HG03159 (cell line): ENCODE results near the gene KDM6B.
A peak's percentile ranks its signal among the peaks of the same experiment; 100 is the strongest.

Experiments used
- ATAC-seq: cut with Tn5 transposase; IDR thresholded peaks from one replicate; pipeline ENCODE4 v1.9.1; 2021; ENCODE audit warnings: mild to moderate bottlenecking, moderate library complexity; ENCODE audit not compliant: unreplicated experiment

Gene KDM6B

GRCh38 chr17:7818746-7819645, 15.0 kb upstream of the KDM6B start:
- no peak for ATAC-seq

GRCh38 chr17:7820231-7820630, 13.8 kb upstream of the KDM6B start:
- no peak for ATAC-seq

GRCh38 chr17:7822126-7822525, 11.9 kb upstream of the KDM6B start:
- ATAC-seq: no peak

DNA sequence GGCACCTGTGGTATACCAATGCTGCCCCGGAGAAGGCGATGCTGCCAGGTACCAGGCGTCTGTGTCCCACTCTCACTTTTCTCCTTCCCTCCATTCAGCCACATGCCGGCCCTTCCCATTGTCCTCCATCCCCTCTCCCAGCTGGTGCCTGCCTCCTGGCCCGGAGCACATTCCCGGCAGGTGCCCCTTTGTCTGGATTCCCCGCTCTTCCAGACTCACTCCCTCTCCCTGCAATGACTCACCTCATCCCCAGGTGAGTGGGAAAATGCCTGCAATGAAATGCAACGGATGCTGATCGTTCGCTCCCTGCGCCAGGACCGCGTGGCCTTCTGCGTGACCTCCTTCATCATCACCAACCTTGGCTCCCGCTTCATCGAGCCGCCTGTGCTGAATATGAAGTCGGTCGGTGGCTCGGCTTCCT, 10.4 kb upstream of the KDM6B start:
- ATAC-seq: no peak

DNA sequence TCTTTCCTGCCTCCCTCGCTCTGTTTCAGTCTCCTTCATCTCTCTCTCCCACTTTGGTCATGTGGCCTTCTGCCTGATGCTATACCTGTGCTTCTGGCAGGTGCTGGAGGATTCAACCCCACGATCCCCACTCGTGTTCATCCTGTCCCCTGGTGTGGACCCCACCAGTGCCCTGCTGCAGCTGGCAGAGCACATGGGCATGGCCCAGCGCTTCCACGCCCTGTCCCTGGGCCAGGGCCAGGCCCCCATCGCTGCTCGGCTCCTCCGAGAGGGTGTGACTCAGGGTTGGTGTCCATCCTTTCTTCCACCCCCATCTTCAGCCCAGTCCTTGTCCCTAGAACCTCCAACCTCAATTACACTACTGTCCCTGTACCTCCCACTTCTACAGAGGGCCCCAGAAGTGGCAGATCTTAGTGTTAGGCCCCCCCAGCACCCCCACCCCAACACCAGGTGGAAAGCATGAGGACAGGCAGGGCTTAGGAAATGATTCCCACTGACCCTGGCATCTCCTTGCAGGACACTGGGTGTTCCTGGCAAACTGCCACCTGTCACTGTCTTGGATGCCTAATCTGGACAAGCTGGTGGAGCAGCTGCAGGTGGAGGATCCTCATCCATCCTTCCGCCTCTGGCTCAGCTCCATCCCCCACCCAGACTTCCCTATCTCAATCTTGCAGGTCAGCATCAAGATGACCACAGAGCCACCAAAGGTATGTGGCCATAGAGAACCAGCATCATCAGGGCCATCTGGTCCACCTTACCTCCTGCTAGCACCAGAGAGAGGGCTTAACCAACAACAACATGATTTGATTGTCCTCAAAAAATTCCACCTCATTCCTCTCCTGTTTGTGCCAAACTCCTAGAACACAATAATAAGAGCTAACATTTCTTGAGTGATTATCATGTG, 9.7 kb upstream of the KDM6B start:
- ATAC-seq: no peak

GRCh38 chr17:7825206-7825990, 8.6 kb upstream of the KDM6B start:
- ATAC-seq: no peak

GRCh38 chr17:7830616-7831015, 3.4 kb upstream of the KDM6B start:
- ATAC-seq: no peak

- no peak for ATAC-seq
These were observed 2.8 kb upstream of the KDM6B start for GRCh38 chr17:7831233-7831632.

DNA sequence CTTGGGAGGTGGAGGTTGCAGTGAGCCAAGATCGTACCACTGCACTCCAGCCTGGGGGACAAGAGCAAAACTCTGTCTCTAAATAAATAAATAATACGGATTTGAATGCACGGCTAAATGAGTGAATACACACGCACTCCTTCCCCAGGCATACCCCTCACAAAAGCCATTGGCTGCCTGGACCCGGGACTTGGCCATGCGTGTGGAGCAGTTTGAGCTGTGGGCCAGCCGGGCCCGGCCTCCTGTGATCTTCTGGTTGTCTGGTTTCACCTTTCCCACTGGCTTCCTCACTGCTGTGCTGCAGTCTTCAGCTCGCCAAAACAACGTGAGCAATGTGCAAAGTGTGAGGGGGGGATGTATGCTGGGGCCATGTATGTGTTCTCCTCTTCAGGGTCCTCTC, 1.6 kb upstream of the KDM6B start:
- no peak for ATAC-seq

DNA sequence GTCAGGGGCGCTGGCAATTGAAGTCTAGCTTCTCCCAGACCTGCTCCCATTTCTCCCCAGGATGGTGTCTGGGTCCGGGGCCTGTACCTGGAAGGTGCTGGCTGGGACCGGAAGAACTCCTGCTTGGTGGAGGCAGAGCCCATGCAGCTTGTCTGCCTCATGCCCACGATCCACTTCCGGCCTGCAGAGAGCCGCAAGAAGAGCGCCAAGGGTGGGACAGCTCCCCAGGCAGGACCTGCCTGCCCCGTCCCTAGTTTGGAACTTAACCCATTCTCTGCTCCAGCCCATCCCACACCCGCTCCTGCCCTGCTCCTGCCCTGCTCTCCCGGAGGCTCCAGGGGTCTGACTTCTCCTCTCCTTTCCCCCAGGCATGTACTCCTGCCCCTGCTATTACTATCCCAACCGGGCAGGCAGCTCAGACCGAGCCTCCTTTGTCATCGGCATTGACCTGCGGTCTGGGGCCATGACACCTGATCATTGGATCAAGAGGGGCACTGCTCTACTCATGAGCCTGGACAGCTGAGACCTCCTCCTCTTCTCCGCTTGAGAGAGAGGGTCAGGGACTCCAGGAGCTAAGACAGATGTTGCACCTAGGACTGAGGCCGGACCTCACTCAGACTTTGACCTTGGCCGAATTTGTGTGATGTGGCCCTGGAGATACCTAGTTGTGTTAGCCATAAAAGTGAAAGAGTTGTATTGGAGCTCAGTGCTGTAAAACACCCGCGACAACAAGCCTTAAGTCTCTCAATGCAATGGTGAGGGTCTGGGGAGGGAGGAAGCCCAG, 814 bp upstream of the KDM6B start:
- ATAC-seq: no peak

DNA sequence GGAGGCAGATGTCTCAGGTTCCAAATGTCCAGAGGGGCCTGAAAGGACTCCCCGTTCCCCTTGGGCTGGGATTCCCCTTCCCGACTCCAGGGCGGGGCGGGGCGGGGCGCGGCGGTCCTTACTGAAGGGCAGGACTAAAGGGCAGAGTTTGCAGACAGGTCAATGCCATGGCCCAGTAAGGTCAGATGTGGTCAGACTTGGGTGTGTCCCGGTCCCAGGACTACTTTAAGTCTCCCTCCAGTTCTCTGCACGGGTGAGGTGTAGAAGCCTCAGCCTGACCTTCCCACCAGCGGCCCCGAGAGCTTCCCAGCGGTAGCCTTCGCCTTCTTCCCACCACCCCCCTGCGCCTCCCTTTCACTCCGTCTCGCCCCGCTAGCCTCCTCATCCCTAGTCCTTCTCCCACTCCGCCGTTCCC, 532 bp downstream of the KDM6B start:
- no peak for ATAC-seq

DNA sequence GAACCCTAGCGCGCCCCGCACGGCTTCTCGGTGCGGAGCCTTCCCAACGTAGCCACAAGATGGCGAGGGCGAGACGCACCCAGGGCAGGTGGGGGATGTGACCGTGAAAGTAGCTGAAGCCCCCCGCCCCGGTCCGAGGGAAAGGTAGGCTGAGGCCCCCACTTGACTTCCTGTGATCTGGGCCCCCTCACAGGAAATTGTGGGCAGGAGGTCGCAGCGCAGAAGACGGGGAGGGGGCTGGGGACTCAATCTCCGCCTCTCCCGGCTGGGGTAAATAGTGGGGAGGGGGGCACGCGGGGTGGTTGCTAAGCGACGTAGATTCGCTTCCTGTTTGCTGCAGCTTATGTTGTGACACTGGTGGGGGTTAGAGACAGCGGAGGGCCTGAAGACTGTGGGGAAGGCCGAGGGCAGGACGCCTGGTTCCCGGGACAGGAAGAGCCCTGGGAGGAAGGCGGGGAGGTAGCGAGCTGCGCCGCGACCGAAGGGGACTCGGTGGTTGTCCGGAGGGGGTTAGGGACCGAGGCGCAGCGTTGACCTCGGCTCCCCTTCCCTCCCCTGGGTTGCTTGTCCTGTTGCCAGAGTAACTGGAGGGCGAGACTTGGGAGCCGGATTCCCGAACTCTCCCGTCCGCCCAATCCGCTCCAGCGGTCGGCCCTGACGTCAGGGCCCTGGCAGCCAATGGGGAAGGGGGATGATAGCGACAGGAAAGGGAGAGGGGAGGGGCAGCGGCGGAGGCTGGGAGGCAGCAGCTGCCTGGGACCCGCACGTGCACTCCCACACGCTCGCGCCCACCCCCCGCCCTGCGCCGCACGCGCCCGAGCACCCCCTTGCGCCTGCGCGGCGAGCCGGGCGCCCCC, 1.2 kb downstream of the KDM6B start:
- ATAC-seq: peak; percentile 37

DNA sequence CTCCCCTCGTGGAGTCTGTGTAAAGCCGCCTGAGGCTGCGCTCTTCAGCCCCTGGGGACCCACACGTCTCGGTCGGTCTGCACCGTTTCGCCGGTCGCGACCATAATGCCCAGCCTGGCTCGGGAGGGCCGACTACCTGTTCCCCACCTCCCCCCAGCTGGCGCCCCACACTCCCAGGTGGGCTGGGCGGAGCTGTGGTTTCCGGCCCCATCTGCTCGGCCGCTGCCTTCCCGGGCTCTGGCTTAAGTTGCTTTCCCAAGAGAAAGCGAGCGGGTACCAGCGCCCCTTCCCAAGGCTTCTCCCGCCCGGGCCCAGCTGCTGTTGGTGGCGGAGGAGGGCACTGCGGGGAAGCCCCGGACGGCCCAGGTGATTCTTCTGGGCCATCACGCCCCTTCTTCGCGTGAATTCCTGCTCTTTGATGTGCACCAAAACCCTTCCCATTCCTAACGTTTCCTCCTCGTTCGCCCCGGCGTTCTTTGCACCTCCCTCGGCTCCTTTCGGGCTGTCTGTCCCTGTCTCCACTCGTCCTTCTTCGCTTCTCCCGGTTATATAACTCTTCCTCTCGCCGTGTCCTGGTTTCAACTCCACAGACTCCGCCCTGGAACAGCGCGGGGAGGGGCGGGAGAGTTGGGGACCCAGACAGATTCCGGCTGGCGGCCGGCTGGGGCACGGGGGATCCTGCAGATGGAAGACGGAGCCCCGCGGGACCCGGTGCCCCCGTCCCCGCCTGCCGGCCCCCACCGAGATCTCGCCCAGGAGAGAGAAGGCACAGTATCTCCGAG, 2.0 kb downstream of the KDM6B start:
- peak; percentile 22 for ATAC-seq

GRCh38 chr17:7836596-7837407, 2.8 kb downstream of the KDM6B start:
- ATAC-seq: no peak

DNA sequence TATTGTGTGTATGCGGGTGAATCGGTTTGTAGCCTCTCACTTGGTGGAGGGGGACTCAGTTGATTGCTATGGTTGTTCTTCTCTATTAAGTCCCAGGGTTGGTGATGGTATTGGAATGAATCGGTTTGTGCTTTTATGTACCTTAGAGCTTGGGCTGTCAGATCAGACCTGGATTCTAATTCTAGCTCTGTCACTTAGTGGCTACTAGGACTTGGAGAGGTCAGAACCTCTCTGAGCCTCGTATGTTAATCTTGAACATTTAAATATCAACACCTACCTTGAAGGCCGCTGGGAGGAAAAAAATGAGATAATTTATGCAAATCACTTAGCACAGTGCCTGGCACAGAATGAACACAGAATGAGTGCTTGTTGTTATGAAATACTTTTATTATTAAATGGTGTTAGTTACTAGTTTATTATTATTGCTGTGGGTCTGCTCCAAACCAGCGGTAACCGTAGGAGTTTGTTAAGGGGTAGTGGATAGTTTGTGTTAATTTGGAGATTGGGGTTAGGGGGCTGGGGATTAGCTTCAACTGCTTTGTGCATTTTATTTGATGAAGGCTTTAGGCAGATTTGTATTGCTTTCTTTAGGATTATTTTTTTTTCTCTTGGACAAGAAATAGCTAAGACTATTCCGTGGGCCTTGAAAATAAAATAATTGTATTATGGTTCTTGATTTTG, 3.5 kb downstream of the KDM6B start:
- ATAC-seq: no peak

- no peak for ATAC-seq
These were observed 4.4 kb downstream of the KDM6B start for GRCh38 chr17:7838090-7839075.
